ENCODE measurements around the gene SSUH2. TPM values are rescaled to one million over a fixed set of nuclear protein-coding genes. Genes with fewer than 3 reads are reported as not detected.
A peak's percentile ranks its signal among the peaks of the same experiment; 100 is the strongest.

The SSUH2 gene
- total RNA-seq, 1 donor: not detected

DNA sequence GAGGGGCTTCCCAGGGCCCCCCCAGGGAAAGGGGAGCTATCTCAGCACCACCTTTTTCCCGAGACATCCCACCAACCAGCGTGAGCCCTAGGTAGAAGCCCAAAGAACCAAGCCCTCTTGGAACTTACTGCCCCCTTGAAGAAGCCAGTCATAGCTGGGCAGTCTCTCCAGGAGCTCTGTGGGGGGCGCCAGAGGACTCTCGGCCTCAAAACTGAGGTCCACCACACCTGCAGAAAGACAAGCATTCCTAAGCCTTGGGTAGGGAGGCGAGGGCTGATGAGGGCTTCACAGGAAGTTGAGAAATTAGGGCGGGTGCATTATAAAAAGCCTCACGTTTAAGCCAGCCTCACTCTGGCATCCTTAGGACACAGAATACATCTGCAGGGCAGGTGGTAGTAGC, 9.0 kb downstream of the SSUH2 start:
- no peak overlapping the region for H3K4me3 ChIP-seq (ENCODE audit: low read depth, low read length)
- TF ChIP-seq, protein P1, sequence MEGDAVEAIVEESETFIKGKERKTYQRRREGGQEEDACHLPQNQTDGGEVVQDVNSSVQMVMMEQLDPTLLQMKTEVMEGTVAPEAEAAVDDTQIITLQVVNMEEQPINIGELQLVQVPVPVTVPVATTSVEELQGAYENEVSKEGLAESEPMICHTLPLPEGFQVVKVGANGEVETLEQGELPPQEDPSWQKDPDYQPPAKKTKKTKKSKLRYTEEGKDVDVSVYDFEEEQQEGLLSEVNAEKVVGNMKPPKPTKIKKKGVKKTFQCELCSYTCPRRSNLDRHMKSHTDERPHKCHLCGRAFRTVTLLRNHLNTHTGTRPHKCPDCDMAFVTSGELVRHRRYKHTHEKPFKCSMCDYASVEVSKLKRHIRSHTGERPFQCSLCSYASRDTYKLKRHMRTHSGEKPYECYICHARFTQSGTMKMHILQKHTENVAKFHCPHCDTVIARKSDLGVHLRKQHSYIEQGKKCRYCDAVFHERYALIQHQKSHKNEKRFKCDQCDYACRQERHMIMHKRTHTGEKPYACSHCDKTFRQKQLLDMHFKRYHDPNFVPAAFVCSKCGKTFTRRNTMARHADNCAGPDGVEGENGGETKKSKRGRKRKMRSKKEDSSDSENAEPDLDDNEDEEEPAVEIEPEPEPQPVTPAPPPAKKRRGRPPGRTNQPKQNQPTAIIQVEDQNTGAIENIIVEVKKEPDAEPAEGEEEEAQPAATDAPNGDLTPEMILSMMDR (IDR thresholded peaks at IDR 0.05; ENCODE audit: insufficient read depth, low read length): no peak
- DNase-seq (ENCODE audit: low read depth): no peak

DNA sequence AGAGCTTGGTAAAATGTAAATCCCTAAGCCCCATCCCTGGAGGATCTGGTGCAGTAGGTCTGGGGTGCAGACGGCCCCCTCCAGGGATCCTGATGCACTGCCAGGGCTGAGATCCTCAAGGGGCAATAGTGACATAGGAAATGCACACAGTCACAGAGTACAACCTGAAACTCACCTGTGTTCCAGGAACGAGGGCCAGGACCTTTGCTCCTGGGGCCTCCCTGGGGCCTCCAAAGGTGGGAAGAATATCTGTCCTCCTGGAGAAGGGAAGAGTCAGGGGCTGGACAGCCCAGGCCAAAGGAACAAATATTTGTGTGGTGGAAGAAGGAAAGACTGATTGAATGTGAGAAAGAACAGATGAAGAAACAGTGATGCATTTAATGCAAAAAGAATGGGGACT, 9.5 kb downstream of the SSUH2 start:
- H3K4me3 ChIP-seq (ENCODE audit: low read depth, low read length): no peak overlapping the region
- DNase-seq (ENCODE audit: low read depth): no peak
- TF ChIP-seq, protein P1 (IDR thresholded peaks at IDR 0.05; ENCODE audit: insufficient read depth, low read length): no peak

DNA sequence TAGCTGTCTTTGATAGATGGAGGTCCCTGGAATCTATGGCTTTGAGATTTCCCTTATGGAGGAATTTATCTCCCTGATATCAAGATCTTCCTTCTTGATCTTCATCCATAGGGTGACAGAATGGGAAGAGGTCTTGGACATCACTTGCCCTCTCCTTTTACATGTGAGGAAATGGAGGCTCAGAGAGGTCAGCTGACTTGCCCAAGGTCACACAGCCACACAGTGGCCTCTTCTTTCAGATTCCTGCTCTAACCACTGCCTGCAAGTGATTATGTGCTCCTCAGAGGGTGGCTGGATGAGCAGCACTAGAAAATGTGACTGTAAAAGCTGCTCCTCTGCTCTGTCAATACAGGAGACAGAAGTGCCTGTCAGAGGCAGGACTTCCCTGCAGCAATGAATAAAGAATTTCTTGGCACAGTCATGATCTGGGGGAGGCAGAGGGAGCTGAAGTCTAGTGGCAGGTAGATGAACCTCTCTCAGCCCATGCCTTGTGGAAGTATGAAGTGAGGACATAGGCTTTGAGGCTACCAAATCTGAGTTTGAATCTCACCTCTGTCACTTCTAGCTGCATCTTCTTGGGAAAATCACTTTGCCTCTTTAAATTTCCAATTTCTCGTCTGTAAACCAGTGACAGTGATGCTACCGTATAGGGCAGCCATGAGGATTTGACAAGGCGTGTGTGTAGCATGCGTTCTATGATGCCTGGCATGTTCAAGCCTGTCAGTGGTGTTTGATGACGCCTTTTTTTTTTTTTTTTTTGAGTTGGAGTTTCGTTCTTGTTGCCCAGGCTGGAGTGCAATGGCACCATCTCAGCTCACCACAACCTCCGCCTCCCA, 12.0 kb downstream of the SSUH2 start:
- TF ChIP-seq, protein P1 (IDR thresholded peaks at IDR 0.05; ENCODE audit: insufficient read depth, low read length): no peak
- no peak for DNase-seq (ENCODE audit: low read depth)
- no peak overlapping the region for H3K4me3 ChIP-seq (ENCODE audit: low read depth, low read length)

DNA sequence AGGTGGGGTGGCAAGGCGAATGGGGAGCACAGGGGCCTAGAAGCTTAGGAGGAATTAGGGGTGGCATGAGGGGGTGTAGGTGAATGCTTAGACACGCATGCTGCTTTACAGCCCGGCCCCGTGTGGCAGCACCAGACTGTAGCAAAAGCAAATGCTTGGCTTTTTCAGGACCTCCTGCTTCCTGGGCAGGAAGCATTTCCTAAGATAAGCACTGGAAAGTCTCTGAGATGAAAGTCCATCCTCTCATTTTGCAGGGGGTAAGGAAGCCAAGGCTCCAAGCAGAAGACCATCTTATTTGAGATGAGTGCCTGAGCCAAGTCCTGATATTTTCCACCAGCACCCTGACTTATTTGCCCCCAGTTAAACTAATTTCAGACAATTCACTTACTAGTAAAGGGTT, 12.9 kb downstream of the SSUH2 start:
- no peak overlapping the region for H3K4me3 ChIP-seq (ENCODE audit: low read depth, low read length)
- no peak for DNase-seq (ENCODE audit: low read depth)
- TF ChIP-seq, protein P1 (IDR thresholded peaks at IDR 0.05; ENCODE audit: insufficient read depth, low read length): no peak

DNA sequence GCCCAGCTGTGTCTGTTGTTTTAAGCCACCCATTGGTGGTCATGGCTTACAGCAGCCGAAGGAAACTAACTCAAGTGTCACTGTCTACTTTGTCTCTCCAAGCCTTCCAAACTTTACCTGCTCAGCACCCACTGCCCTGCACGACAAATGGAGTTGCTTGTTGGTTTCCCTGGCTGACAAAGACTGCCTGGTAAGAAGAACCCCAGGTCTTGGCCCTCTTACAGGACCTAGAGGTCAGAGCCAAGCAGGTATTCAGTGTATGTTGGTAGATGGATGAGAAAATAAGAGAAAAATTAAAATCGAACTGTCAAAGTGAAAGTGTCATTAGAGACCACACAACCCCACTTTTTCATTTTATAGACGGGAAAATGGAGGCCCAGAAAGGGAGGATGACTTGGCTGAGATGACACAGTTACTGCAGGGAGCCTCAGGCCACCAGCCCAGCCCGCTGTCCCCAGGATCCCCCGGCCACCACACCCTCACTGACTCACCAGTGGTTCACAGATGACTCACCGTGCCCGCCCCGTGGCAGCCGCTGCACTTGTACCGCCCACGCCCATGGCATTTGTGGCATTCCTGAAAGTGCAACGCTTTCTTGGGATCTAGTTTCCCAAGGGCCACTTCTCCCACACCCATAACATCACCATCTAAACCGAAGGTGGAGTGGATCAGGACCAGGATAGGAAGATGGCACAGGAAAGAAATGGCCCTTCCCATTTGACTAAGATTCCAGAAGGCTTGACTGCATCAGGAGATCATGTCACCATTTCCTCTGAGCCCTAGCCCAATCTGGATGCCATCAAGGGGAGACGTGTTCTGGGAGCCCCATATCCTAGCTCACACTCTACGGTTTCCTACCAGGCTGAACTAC, 15.2 kb downstream of the SSUH2 start:
- H3K4me3 ChIP-seq (ENCODE audit: low read depth, low read length): no peak overlapping the region
- TF ChIP-seq, protein P1 (IDR thresholded peaks at IDR 0.05; ENCODE audit: insufficient read depth, low read length): no peak
- DNase-seq (ENCODE audit: low read depth): peak; percentile 70

DNA sequence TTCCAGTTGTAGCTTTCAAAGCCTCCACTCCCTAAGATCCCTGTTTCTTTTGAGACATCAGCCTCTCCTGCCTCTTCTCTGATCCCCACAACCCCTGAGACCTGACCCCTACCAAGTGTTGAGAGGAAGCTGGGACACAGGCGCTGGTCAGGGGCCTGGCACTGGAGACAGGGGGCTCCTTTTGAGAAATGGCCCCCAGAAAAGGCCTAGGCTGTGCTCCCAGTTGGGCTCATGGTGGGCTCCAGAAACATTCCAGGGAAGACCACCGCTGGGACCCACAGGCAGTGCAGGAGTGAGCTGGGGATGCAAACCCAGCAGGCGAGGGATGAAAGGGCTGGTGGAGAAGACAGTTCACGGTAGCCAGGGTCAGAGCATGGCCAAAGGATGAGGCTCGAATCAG, 16.6 kb downstream of the SSUH2 start:
- TF ChIP-seq, protein P1 (IDR thresholded peaks at IDR 0.05; ENCODE audit: insufficient read depth, low read length): no peak
- no peak for DNase-seq (ENCODE audit: low read depth)
- H3K4me3 ChIP-seq (ENCODE audit: low read depth, low read length): no peak overlapping the region
